ENCODE results near the gene ZYG11B. TPM values are rescaled to one million over a fixed set of nuclear protein-coding genes. Genes with fewer than 3 reads are reported as not detected.

ZYG11B gene
- total and polyA plus RNA-seq, 9 of the 15 experiments (the other 6 are each of a cell fraction or from before 2014, with no cell fraction given), result 4.9 to 22.2 (median 12.2) TPM

- H3K36me3 ChIP-seq (ENCODE audit: control insufficient read depth, insufficient read depth, low read length), result peaks cover 30% of the 10 kb centered on the region
- H3K27me3 ChIP-seq (ENCODE audit: control insufficient read depth in 2 of 2, insufficient read depth in 2 of 2, low read length in 2 of 2), result no peaks in the 10 kb centered on the region
- no TSS peak for BruUV-seq (replicated peaks)
- H3K4me2 ChIP-seq (ENCODE audit: insufficient read depth, low read length), result peak within 1 kb of the TSS; percentile 89
- ChIA-PET CTCF (ENCODE audit: low intra/inter-chr PET ratio) (interaction anchor here (0.7 kb wide), 2 partner anchors 90 to 128 kb away, joined by 3 read pairs; no protein-coding TSS in a partner anchor), POLR2A (interaction anchor here (0.9 to 2.4 kb wide), 5 partner anchors 9 to 332 kb away, joined by 3 to 18 read pairs (median 6); partner anchors contain the start of genes CC2D1B, ORC1 and PRPF38A)
- peak; percentile 93 to 96 (median 94) for DNase-seq (ENCODE audit: extremely low read depth in 1 of 4, low spot score in 3 of 4)
- intact Hi-C loops (cut with micrococcal nuclease) (loop anchor here (5.0 kb wide), 1 partner anchor 144 kb away; the partner anchor contains the start of gene ZYG11A), in situ Hi-C loops (cut with MboI) (loop anchor here (25.0 kb wide), 1 partner anchor 561 kb away; the partner anchor contains the start of gene ZFYVE9)
- peak; percentile 90 for ATAC-seq
- peak within 1 kb of the TSS; percentile 98 for H2AFZ ChIP-seq (ENCODE audit: low read depth, low read length)
- peak within 1 kb of the TSS; percentile 96 for H3K27ac ChIP-seq (ENCODE audit: extremely low read depth, low read depth, low read length)
- H3K9ac ChIP-seq (ENCODE audit: insufficient read depth in 1 of 2, low read depth in 2 of 2, low read length in 2 of 2), result peak within 1 kb of the TSS; percentile 92 to 99
- H3K9me3 ChIP-seq (replicated peaks; ENCODE audit: control insufficient read depth, insufficient read depth, low read depth, low read length), result peaks cover 1% of the 10 kb centered on the region; the same call in 1 of the 2 replicates
- H3K9me1 ChIP-seq (ENCODE audit: control insufficient read depth, insufficient read depth, low read length), result no peaks in the 10 kb centered on the region
- peak within 1 kb of the TSS; percentile 82 for H3K4me3 ChIP-seq
- FAIRE-seq, result peak; percentile 75
- under 1% methylated on average over 52 of the region's 68 CpGs for WGBS (ENCODE audit: insufficient coverage, low coverage, missing lambda C conversion rate)
- no peaks in the 10 kb centered on the region for H4K20me1 ChIP-seq (replicated peaks; ENCODE audit: control insufficient read depth, insufficient read depth, low read length)
- peaks cover 7 to 13% of the 10 kb centered on the region in 2 experiments; a peak in 4 of 5 replicates for H3K4me1 ChIP-seq (replicated peaks in 1 of 2; ENCODE audit: control insufficient read depth in 2 of 2, insufficient read depth in 2 of 2, low read length in 2 of 2)
- H3K79me2 ChIP-seq (ENCODE audit: control insufficient read depth, insufficient read depth, low read length), result peaks cover 56% of the 10 kb centered on the region
- TF ChIP-seq TFAP4 (CRISPR knock-in tag; IDR thresholded peaks at IDR 0.05; ENCODE audit: borderline replicate concordance), result peak; percentile 80; the same call in 1 of the 2 replicates
- TF ChIP-seq CBFA2T3 (IDR thresholded peaks at IDR 0.05), result peak; percentile 25
- TF ChIP-seq, protein P1, sequence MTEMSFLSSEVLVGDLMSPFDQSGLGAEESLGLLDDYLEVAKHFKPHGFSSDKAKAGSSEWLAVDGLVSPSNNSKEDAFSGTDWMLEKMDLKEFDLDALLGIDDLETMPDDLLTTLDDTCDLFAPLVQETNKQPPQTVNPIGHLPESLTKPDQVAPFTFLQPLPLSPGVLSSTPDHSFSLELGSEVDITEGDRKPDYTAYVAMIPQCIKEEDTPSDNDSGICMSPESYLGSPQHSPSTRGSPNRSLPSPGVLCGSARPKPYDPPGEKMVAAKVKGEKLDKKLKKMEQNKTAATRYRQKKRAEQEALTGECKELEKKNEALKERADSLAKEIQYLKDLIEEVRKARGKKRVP (CRISPR knock-in tag; IDR thresholded peaks at IDR 0.05), result peak; percentile 21; the same call in 1 of the 2 replicates
- no peak for TF ChIP-seq MEF2D (tag; conservative IDR thresholded peaks at IDR 0.05; ENCODE audit: low read depth)
- no peak for TF ChIP-seq MAFK (IDR thresholded peaks at IDR 0.05; ENCODE audit: low read length)
- TF ChIP-seq POLR2A (conservative IDR thresholded peaks at IDR 0.05), result peak; percentile 92
- TF ChIP-seq RUNX1 (IDR thresholded peaks at IDR 0.05; ENCODE audit: low read depth), result no peak
- TF ChIP-seq BACH1 (tag; IDR thresholded peaks at IDR 0.05), result no peak
- 0 out of 2 replicates have a peak, but pooled peaks have one; percentile 61 for TF ChIP-seq CC2D1A (IDR thresholded peaks at IDR 0.05)
- peak; percentile 62 to 97; a peak in 3 of 4 replicates for TF ChIP-seq HDAC1 (IDR thresholded peaks at IDR 0.05)
- peak; percentile 63; the same call in 1 of the 2 replicates for TF ChIP-seq RBM14 (IDR thresholded peaks at IDR 0.05; ENCODE audit: borderline replicate concordance, insufficient read depth, low read depth, low read length)
- no peak; the same call in none of the 2 replicates for TF ChIP-seq RB1 (IDR thresholded peaks at IDR 0.05; ENCODE audit: low read depth)
- TF ChIP-seq HCFC1 (IDR thresholded peaks at IDR 0.05; ENCODE audit: low read depth, low read length), result peak; percentile 38
- TF ChIP-seq IRF2 (CRISPR knock-in tag; IDR thresholded peaks at IDR 0.05), result no peak
- TF ChIP-seq, protein P2, sequence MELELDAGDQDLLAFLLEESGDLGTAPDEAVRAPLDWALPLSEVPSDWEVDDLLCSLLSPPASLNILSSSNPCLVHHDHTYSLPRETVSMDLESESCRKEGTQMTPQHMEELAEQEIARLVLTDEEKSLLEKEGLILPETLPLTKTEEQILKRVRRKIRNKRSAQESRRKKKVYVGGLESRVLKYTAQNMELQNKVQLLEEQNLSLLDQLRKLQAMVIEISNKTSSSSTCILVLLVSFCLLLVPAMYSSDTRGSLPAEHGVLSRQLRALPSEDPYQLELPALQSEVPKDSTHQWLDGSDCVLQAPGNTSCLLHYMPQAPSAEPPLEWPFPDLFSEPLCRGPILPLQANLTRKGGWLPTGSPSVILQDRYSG (tag; conservative IDR thresholded peaks at IDR 0.05; ENCODE audit: low read depth), result peak; percentile 61
- peak; percentile 88 for TF ChIP-seq RNF2 (IDR thresholded peaks at IDR 0.05)
- no peak for TF ChIP-seq HSF4 (CRISPR knock-in tag; IDR thresholded peaks at IDR 0.05; ENCODE audit: borderline replicate concordance)
- TF ChIP-seq CREBBP (IDR thresholded peaks at IDR 0.05; ENCODE audit: low read depth, low read length), result no peak
- TF ChIP-seq ZBTB17 (CRISPR knock-in tag; IDR thresholded peaks at IDR 0.05), result 0 out of 2 replicates have a peak, but pooled peaks have one; percentile 20
- no peak for TF ChIP-seq NEUROD1 (IDR thresholded peaks at IDR 0.05; ENCODE audit: borderline replicate concordance, low read depth, low read length, partially characterized antibody)
These were observed 28.2 kb upstream of the ZYG11B start, which contains the start of gene COA7 for GRCh38 chr1:52697795-52698674. TSS of gene COA7 (minus strand) at chr1:52698347. CDS start at chr1:52698326, 21 bp downstream.

All from K562 (cell line).